AG09319 (cell line): Measurements from ENCODE around the gene MLYCD.

ENCODE experiments used
- DNase-seq: peaks from one replicate; pipeline ENCODE4 v3.0.0-alpha.2; 2010; ENCODE audit warnings: low read depth; ENCODE audit errors: extremely low read depth
- TF ChIP-seq, protein P1 (sequence below): IDR thresholded peaks from 2 replicates; pipeline ENCODE4 v1.5.1; 2011; ENCODE audit warnings: low read depth, mild to moderate bottlenecking, inconsistent platforms, low read length, moderate library complexity

Gene MLYCD

DNA sequence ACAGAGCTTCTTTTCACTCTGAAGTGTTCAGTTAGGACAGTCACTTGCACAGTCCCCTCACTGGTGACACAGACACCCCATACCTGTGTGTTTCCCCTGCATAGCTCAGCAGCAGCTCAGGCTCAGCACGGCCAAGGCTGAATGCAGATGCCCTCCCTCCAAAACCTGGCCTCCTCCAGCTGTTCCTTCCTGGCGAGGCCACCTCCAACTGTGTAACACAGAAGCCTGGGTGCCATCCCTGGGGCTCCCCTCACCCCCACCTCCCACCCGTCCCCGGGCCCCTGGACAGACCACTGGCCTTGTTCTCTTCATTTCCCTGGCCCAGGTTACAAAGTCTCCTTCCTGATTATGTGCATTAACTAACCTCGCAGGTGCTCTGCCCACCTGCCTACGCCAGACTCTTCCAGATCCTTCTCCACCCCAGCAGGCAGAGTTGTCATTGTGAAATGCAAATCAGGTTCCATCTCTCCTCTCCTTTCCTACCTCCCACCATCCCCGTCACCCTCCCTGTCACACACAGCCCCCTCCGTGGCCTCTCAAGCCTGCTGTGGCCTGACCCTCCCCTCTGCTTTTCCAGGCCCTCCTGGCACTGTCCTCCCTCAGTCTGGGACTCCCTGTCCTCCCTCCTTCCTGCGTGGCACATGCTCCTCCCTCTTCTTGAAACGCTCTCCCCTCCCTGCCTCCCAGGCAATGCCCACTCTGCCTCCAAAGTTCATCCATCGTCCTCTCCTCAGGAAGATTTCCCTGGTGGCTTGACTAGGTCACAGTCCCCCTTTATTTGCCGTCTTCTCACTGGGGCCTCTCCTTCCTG, 26.4 kb downstream of the MLYCD start:
- no peak for DNase-seq
- TF ChIP-seq, protein P1, sequence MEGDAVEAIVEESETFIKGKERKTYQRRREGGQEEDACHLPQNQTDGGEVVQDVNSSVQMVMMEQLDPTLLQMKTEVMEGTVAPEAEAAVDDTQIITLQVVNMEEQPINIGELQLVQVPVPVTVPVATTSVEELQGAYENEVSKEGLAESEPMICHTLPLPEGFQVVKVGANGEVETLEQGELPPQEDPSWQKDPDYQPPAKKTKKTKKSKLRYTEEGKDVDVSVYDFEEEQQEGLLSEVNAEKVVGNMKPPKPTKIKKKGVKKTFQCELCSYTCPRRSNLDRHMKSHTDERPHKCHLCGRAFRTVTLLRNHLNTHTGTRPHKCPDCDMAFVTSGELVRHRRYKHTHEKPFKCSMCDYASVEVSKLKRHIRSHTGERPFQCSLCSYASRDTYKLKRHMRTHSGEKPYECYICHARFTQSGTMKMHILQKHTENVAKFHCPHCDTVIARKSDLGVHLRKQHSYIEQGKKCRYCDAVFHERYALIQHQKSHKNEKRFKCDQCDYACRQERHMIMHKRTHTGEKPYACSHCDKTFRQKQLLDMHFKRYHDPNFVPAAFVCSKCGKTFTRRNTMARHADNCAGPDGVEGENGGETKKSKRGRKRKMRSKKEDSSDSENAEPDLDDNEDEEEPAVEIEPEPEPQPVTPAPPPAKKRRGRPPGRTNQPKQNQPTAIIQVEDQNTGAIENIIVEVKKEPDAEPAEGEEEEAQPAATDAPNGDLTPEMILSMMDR = no peak

DNA sequence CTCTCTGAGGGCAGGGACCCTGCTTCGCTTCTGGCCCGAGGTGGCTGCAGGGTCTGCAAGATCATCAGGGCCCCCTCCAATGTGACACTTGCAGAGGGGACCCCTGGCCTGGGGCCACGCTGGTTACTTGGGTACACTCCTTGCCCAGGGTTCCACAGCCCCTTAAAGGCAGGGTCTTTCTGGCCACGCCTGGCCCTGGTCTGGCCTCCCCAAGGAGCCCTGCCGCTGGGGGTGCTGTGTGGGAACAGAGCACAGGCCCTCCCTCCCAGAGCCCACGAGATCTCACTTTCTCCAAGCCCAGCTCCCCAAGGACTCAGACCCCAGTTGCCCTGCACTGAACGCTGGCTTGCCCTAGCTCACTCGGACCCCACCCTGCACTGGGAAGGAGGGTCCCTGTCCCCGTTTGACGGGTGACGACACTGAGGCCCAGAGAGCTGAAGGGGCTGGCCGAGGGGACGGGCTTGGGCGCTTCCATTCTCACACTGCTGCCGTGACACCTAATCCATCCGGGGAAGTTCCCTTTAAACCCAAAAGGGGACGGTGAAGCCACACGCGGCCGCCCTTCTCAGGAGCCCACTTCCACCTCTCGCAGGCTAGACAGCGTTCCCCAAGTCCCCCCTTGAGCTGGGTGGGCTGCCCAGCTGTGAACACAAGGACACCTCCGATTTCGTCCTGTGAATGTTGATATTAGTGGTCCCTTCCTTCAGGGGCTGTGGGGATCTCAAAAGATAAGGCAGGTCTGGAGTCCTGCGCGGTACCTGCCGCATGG, 27.2 kb downstream of the MLYCD start:
- DNase-seq = no peak
- TF ChIP-seq, protein P1 = no peak; the same call in 1 of the 2 replicates

DNA sequence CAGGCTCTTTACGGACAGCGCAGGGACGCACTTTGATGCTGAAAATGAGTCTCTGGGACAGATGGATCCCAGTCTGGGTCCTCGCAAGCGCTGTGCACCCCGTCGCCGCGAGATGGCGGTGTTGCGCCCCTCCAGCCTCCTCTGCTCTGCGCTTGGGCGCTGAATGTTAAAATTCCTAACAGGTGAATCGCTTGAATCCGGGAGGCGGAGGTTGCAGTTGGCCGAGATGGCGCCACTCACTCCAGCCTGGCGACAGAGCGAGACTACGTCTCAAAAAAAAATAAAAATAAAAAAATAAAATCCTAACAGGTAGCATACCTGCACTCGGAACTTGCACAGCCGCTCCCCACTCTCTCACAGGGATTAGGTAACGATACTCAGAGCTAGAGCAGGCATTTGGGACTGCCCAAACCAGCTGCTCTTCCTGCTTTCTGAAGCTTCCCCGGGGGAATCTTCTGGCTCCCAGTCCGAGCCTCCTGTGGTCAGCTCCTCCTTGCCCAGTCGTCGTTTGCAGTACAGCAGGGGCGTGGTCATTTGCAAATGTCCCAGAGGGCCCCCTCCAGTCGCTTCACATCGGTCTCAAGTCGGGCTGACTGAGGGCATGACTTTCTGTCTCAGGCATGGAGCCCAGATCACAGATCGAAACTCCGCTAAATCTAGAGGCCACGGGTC, 27.9 kb downstream of the MLYCD start:
- TF ChIP-seq, protein P1 = peak; percentile 98
- no peak for DNase-seq

DNA sequence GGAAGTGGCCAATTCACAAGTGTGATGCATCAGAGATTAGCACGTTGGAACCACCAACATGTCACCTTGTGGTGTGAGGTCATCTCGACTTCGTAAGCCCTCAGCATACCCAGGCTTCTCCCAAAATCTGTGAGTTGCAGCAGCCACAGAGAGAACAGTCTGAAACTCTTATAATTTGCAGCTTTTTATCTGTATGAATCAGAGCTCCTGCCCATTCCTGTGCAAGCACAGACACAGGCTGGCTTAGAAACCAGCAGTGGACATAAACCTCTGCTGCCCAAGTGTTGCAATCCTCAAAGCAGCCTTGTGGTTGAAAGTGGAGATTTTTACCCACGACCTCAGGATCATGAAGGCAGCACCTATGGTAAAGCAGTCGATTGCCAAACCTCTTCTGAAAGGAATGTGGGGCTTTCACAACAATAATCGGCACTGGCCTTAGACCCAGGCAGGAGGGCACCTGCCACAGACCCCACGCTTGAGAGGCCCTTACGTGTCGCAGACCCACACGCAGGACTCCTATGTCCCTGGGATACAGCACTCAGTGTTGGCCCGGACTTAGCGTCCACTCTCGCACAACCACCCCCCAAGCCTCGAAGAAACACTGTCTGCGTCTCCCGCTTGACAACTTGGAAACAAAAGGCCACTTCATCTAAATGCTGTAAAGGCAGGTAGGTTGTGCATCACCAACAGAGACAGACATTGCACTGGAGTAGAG, 29.6 kb downstream of the MLYCD start:
- DNase-seq = peak; percentile 25
- TF ChIP-seq, protein P1 = no peak

DNA sequence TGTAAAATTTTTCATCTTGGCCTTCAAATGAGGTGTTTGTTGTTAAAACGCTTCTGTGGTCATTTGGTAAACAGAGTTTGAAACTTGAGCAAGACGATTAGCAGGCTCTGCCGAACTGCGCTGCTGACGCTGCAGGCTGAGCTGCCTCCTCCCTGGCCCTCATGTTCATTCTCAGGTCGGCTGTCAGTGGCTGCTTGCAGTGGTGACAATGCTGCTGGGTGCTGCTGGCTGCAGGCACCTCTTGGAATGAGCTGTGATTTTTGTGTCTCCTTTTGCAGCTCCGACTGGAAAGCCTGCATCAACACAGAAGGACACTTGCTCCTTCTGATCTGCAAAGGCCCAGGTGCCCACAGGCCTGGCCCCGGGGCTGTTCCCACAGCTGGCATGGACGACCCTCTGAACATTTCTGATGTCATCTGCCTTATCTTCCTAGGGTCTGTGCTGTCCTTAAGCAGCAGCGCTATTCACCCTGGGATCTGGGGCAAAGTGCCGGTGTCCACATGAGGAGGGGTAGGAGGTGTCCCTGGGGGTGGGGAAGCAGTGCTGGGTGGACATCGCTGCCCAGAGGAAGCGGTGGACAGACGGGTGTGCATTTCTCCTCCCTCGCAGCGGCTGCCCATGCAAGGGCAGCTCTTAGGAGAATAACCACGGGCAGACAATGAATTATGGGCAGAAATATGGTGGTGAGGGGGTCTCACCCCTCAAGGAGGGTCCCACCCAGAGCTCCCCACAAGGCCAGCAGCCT, 31.1 kb downstream of the MLYCD start:
- TF ChIP-seq, protein P1 = no peak
- no peak for DNase-seq

DNA sequence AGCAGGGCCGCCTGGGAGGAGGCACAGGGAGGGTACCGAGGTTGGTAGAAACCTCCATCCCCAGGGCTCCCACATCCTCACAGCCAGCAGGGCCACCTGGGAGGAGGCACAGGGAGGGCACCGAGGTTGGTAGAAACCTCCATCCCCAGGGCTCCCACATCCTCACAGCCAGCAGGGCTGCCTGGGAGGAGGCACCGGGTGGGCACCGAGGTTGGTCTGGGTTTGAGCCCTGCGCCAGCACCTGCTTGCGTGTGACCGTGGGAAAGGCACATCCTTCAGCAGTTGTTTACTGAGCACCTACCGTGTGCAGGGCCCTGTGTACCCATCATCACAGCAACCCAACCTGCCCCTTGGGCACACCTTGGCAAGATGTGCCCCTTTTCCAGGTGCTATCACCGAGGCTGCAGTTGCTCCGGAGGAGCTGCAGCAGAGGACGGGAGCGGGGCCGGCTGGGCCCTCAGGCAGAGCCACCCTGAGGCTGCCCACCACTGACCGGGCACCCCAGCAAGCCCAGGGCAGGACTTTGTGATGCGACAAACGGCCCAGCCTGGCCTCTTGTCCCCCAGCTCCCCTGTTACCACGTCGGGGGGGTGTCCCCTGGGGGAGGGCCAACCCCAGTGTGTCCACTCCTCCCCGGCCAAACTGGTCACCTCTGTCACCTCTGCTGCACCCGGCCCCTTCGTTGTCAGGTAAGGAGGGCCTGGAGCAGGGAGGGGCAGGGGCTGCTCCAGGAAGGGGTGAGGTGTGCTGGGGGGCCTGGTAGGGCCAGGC, 32.0 kb downstream of the MLYCD start:
- TF ChIP-seq, protein P1 = no peak
- DNase-seq = no peak
